Non-pigmented ciliary epithelial cell (primary cell): ENCODE results near the gene ASB1.

Experiments used
- DNase-seq: peaks from one replicate; pipeline ENCODE4 v3.0.0-alpha.2; 2010; ENCODE audit warnings: low read depth

Gene ASB1

DNA sequence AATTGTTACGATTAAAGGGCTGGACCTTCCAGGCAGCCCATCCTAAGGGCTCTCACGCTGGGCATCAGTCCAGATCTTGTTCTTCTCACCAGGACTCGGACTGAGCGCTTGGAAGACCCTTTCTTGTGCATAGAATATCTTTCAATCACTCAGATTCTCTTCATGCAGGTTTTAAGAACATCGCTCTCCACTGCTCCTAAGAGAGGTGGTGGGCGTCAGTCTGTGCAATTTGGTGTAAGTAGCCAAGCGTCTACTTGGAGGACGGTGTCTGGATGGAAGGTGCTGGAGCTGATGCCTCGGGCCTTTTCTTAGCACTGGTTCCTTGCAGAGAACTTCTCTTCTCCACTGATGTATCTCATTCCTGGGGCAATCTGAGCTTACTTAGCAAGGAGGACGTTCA lies 68.7 kb downstream of the ASB1 start:
- DNase-seq: no peak

DNA sequence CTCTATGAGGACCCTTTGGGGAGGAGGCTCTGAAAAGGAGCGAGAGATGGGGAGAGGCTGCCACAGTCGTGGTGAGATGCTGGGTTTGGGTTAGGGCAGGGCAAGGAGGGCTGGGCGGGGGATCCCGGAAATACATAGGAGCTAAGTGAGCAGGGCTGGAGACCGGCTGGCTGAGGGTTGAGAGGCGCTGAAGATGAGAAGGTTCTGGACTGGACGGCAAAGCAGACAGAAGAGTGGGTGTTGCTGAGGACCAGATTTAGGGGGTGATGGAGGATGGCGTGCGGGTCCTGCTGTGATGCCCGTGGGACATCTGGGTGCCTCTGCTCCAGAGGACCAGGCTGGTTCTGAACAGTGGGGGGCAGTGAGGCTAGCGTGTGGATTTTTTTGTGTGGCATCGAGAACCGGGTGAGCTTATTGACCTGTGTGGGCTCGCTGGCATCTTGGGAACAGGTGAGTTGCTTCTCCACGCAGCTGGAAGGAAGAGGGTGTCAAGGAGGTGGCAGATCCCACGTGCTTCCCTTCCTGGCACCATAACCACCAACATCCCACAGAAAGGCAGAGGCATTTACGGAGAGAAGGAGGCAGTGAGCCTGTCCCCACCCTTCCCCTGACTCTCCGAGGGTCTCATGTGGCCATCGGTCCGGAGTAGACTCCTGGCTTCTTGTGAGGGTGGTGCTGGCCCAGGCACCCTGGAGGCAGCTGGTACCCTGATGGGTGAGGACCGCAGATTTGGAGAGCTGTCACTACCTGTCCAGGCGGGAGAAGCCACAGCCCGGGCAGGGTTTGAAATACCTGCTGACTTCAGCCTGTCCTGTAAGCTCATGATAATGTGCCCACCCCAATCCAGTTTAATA lies 70.3 kb downstream of the ASB1 start:
- no peak for DNase-seq

DNA sequence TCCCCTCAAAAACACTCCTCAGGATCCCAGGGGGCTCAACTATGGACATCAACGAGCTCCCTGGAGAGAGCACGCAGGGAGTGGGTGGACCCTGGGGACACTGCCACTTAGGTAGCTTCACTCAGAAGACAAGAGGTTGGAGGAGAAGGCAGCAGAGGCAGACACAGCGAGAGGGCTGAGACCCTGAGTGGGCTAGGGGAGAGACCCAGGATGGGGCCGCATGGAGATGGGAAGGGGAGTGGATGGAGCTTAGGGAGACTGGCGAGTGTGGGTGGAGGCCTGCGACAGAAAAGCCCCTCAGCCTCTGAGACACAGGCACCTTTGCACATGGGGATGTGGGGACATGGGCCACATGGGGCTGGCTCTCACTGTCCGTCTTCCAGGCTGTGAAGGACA lies 70.9 kb downstream of the ASB1 start:
- DNase-seq: no peak

DNA sequence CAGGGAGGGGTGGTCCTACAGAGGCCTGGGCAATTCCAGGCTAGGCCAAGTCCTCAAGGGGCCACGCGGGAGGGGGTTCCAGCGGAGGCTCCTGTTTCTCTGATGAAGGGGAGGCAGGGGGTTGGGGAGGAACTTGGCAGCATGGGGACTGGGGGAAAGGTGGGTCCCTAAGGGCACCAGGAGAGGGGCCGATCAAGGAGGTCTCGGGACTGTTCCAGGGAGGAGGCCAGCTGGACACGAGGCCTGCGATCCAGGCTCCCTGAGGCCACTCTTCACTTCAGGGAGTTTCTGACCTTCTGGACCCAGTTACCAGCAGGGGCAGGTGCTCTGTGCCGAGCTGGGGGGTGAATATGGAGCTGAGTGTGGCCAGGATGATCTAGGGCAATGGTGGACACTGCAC lies 71.5 kb downstream of the ASB1 start:
- DNase-seq: no peak

DNA sequence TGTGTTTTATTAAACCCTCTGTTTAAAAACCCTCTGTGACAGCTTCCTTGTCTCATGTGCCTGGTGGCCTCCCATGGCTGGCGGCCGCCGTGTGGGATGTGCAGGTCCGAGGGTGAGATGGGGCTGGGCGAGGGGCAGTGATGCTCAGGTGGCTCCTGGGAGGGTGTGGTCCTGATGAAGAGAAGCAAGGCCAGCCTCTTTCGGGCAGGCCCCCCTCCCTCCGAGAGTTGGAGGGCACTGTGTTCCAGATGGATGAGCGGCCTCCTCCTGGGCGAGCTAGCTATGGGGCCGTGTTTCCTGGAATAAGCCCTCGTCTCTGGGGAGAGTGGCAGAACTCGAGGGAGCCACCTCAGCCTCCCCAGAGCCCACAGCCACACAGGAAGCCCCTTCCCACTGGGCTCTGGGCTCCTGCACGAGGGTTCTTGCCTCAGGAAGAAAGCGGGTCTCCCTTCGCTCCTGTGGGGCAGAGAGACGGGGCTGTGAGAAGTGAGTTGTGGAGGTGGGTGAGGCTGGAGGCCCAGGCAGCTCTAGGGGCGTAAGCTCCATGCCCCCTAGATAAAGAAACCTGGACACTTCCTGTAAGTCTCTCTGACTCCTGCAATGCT lies 72.1 kb downstream of the ASB1 start:
- no peak for DNase-seq

DNA sequence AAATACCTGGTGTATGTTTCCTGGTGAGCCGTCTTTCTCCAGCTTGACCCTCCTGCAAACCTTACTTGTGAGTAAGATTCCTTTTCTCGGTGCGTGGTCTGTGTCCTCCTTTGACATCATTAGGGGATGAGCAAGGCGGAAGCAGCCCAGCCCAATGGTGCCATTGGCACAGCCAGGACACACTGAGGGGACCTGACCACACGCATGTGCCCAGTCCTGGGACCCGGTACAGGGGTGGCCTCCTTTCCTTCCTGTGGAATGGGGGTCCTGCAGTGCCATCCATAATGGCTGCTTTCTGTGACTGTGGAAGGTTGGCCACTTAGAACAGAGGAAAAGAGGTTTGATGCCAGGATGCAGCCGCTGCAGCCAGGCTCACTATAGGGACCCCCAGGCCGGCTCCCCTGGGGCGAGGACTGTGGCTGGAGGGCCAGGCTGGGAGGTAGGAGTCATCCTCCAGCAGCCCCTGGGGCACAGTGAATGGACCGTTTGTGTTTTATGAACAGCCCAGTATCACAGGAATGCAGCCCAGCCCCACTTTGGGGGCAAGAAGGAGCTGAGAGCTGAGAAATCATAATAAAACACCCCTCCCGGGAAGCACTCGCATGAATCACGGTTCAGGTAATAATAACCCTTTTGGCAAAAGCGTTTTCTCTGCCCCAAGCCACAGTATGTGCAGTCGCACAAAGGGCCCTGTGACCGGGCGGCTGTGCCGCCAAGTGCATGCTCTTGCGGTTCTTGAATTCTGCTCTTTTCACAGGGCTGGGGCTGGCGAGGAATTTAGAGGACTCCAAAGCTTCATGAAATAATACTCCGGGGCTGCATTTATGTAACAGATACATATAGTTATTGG lies 73.2 kb downstream of the ASB1 start:
- DNase-seq: no peak

DNA sequence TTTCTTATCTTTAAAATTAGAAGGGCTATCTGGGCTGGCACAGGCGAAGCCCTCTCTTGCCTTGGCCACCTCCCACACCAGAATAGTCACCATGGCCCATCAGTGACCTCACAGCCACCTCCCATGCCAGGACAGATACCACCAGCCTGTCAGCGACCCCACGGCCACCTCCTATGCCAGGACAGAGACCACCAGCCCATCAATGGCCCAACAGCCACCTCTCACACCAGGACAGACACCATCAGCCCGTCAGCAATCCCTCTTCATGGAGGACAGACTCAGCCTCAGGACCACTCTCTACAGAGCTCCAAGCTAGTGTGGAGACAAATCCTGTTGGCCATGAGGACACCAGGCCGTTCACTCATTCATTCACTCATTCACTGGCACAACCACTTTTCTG lies 74.6 kb downstream of the ASB1 start:
- no peak for DNase-seq
